Esophagus squamous epithelium (tissue), 4 donors: Measurements from ENCODE around the gene DLEC1.

ENCODE experiments used
- CTCF ChIP-seq, 6 experiments: fragments of 450-650 bp in 4 of 6; fragments of 200-600 bp in 2 of 6; sonication (generic) in 2 of 6; IDR thresholded peaks; one replicate each; pipeline ENCODE4 v1.5.1; 2016 to 2019; ENCODE audit warnings: antibody characterized with exemption in 6 of 6, mild to moderate bottlenecking in 4 of 6, moderate library complexity in 4 of 6
- POLR2A ChIP-seq, 4 donors: fragments of 450-650 bp; IDR thresholded peaks; one replicate each; pipeline ENCODE4 v1.6.1; 2017; ENCODE audit warnings: antibody characterized with exemption in 4 of 4, mild to moderate bottlenecking in 4 of 4, moderate library complexity in 3 of 4

- no peak for TF ChIP-seq CTCF (IDR thresholded peaks at IDR 0.05)
- no peak for TF ChIP-seq POLR2A (IDR thresholded peaks at IDR 0.05)
Observed at GRCh38 chr3:38133209-38133556, 94.2 kb downstream of the DLEC1 start.
